K562 (cell line): ENCODE results near the gene COPS6. TPM values are rescaled to one million over a fixed set of nuclear protein-coding genes. Genes with fewer than 3 reads are reported as not detected.
A peak's percentile ranks its signal among the peaks of the same experiment; 100 is the strongest.

ENCODE experiments used
- EP400 ChIP-seq: fragments of 450-650 bp; IDR thresholded peaks from 2 replicates; pipeline ENCODE4 v1.6.1; 2017; ENCODE audit warnings: antibody characterized with exemption, mild to moderate bottlenecking, moderate library complexity
- HNRNPL ChIP-seq: fragments of 200-400 bp; formaldehyde crosslinking; IDR thresholded peaks from 2 replicates; pipeline ENCODE4 v1.6.1; 2017; ENCODE audit warnings: low read depth, mild to moderate bottlenecking, low read length
- IRF9 ChIP-seq: fragments of 450-650 bp; IDR thresholded peaks from 2 replicates; pipeline ENCODE4 v1.6.1; 2016; ENCODE audit warnings: missing biosample characterization, missing genetic modification characterization
- KDM2B ChIP-seq: fragments of 250-450 bp; sonication (Bioruptor Pico); IDR thresholded peaks from 2 replicates; pipeline ENCODE4 v1.8.0; 2021; ENCODE audit warnings: mild to moderate bottlenecking, moderate library complexity
- MECOM ChIP-seq: fragments of 250-450 bp; sonication (Bioruptor Pico); IDR thresholded peaks from 2 replicates; pipeline ENCODE4 v1.8.0; 2022; ENCODE audit warnings: inconsistent platforms
- NELFE ChIP-seq: IDR thresholded peaks from 2 replicates; pipeline ENCODE4 v1.6.1; 2011; ENCODE audit warnings: mild to moderate bottlenecking; ENCODE audit not compliant: insufficient read depth, insufficient read length
- NR2F6 ChIP-seq: fragments of 450-650 bp; formaldehyde crosslinking; IDR thresholded peaks from 2 replicates; pipeline ENCODE4 v1.4.0; 2020; ENCODE audit warnings: mild to moderate bottlenecking
- PHB ChIP-seq: fragments of 250-450 bp; sonication (Bioruptor Pico); IDR thresholded peaks from 2 replicates; pipeline ENCODE4 v1.5.0; 2021
- POU5F1 ChIP-seq: fragments of 150-350 bp; IDR thresholded peaks from 2 replicates; pipeline ENCODE4 v1.6.1; 2014; ENCODE audit warnings: borderline replicate concordance, low read length, low read depth, mild to moderate bottlenecking; ENCODE audit not compliant: partially characterized antibody
- SIN3A ChIP-seq, 2 experiments: fragments of 150-350 bp in 1 of 2; IDR thresholded peaks; 2 replicates each; pipeline ENCODE4 v1.6.1; 2011 to 2016; ENCODE audit warnings: borderline replicate concordance in 2 of 2, low read depth in 2 of 2, low read length in 2 of 2, mild to moderate bottlenecking in 2 of 2, moderate library complexity in 2 of 2; ENCODE audit not compliant: control insufficient read depth in 1 of 2
- TAF9B ChIP-seq: fragments of 450-650 bp; IDR thresholded peaks from 2 replicates; pipeline ENCODE4 v1.6.1; 2018; ENCODE audit warnings: mild to moderate bottlenecking; ENCODE audit not compliant: partially characterized antibody
- U2AF1 ChIP-seq: fragments of 200-400 bp; formaldehyde crosslinking; optimal IDR thresholded peaks from 2 replicates; pipeline ENCODE3; 2017; ENCODE audit warnings: mild to moderate bottlenecking, low read depth, low read length, moderate library complexity
- ZBED1 ChIP-seq: IDR thresholded peaks from 2 replicates; pipeline ENCODE4 v1.6.1; 2014
- ZC3H8 ChIP-seq: fragments of 450-650 bp; IDR thresholded peaks from 2 replicates; pipeline ENCODE4 v1.6.1; 2017
- ZNF263 ChIP-seq: sonication (generic); formaldehyde crosslinking; IDR thresholded peaks from 2 replicates; pipeline ENCODE4 v1.8.0; 2022; ENCODE audit warnings: mild to moderate bottlenecking, missing genetic modification reagents, borderline replicate concordance
- ZNF408 ChIP-seq: fragments of 250-450 bp; sonication (Bioruptor Pico); IDR thresholded peaks from 2 replicates; pipeline ENCODE4 v1.4.0; 2020; ENCODE audit warnings: low read depth, mild to moderate bottlenecking, moderate library complexity
- polyA plus RNA-seq, 8 experiments: library from polyadenylated mRNA; depleted of rRNA in 4 of 8; stranded (reverse) in 5 of 8; unstranded in 3 of 8; fragments of >200 nt; fragmentation: Nextera tagmentation in 2 of 8; fragmentation: Illumina TruSeq in 1 of 8; extraction: Ambion mirVana in 2 of 8; extraction: Trizol in 1 of 8; gene quantifications; 2 replicates each; pipeline versions ENCODE4 v1.2.1 to v1.2.3, GENCODE V29; 2011 to 2014; ENCODE audit warnings: inconsistent platforms in 1 of 8, missing spikeins in 1 of 8
- total RNA-seq, 7 experiments: library from RNA; depleted of rRNA in 6 of 7; stranded (reverse); fragments of >200 nt in 6 of 7; fragmentation: Illumina TruSeq in 2 of 7; extraction: Trizol in 2 of 7; gene quantifications; 2 replicates each; pipeline versions ENCODE4 v1.2.1 to v1.2.3, GENCODE V29; 2011 to 2021; ENCODE audit warnings: low replicate concordance in 1 of 7
- TF ChIP-seq, protein P1 (sequence below), 2 experiments: fragments of 450-650 bp in 1 of 2; IDR thresholded peaks; 2 replicates each; pipeline ENCODE4 v1.6.1; 2011 to 2017; ENCODE audit warnings: low read depth in 2 of 2, antibody characterized with exemption in 1 of 2, borderline replicate concordance in 1 of 2, low read length in 1 of 2, mild to moderate bottlenecking in 1 of 2, mixed read lengths in 1 of 2; ENCODE audit not compliant: control insufficient read depth in 1 of 2
- TF ChIP-seq, protein P2 (sequence below): fragments of 250-450 bp; sonication (Bioruptor Pico); IDR thresholded peaks from 2 replicates; pipeline ENCODE4 v1.5.0; 2021
- TF ChIP-seq, protein P3 (sequence below): IDR thresholded peaks from 2 replicates; pipeline ENCODE4 v1.6.1; 2012; ENCODE audit warnings: low read depth, low read length, improper control_type of control experiment, borderline replicate concordance

Gene COPS6
- total and polyA plus RNA-seq, 9 of the 15 experiments (the other 6 are each of a cell fraction or from before 2014, with no cell fraction given), result 63.0 to 331 (median 168) TPM

- TF ChIP-seq, protein P1, sequence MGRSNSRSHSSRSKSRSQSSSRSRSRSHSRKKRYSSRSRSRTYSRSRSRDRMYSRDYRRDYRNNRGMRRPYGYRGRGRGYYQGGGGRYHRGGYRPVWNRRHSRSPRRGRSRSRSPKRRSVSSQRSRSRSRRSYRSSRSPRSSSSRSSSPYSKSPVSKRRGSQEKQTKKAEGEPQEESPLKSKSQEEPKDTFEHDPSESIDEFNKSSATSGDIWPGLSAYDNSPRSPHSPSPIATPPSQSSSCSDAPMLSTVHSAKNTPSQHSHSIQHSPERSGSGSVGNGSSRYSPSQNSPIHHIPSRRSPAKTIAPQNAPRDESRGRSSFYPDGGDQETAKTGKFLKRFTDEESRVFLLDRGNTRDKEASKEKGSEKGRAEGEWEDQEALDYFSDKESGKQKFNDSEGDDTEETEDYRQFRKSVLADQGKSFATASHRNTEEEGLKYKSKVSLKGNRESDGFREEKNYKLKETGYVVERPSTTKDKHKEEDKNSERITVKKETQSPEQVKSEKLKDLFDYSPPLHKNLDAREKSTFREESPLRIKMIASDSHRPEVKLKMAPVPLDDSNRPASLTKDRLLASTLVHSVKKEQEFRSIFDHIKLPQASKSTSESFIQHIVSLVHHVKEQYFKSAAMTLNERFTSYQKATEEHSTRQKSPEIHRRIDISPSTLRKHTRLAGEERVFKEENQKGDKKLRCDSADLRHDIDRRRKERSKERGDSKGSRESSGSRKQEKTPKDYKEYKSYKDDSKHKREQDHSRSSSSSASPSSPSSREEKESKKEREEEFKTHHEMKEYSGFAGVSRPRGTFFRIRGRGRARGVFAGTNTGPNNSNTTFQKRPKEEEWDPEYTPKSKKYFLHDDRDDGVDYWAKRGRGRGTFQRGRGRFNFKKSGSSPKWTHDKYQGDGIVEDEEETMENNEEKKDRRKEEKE (IDR thresholded peaks at IDR 0.05; ENCODE audit: borderline replicate concordance in 1 of 2, control insufficient read depth in 1 of 2, low read depth in 2 of 2, low read length in 1 of 2), result no peak
- TF ChIP-seq ZNF408 (no peak), SIN3A (IDR thresholded peaks at IDR 0.05; ENCODE audit: borderline replicate concordance in 2 of 2, control insufficient read depth in 1 of 2, low read depth in 2 of 2, low read length in 2 of 2) (peak; percentile 19 to 71; a peak in 2 of 4 replicates), ZC3H8 (no peak), ZNF263 (CRISPR knock-in tag) (peak; percentile 16; the same call in 1 of the 2 replicates), KDM2B (CRISPR knock-in tag) (0 out of 2 replicates have a peak, but pooled peaks have one; percentile 42), EP400 (0 out of 2 replicates have a peak, but pooled peaks have one; percentile 85), IRF9 (tag) (no peak), MECOM (no peak), NELFE (no peak), TAF9B (peak; percentile 89), U2AF1 (peak; percentile 81), NR2F6 (CRISPR knock-in tag) (no peak), ZBED1 (no peak; the same call in 1 of the 2 replicates), POU5F1 (peak; percentile 27), PHB (CRISPR knock-in tag) (0 out of 2 replicates have a peak, but pooled peaks have one; percentile 49), HNRNPL (peak; percentile 90)
- TF ChIP-seq, protein P2, sequence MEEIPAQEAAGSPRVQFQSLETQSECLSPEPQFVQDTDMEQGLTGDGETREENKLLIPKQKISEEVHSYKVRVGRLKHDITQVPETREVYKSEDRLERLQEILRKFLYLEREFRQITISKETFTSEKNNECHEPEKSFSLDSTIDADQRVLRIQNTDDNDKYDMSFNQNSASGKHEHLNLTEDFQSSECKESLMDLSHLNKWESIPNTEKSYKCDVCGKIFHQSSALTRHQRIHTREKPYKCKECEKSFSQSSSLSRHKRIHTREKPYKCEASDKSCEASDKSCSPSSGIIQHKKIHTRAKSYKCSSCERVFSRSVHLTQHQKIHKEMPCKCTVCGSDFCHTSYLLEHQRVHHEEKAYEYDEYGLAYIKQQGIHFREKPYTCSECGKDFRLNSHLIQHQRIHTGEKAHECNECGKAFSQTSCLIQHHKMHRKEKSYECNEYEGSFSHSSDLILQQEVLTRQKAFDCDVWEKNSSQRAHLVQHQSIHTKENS (CRISPR knock-in tag), result no peak
- TF ChIP-seq, protein P3, sequence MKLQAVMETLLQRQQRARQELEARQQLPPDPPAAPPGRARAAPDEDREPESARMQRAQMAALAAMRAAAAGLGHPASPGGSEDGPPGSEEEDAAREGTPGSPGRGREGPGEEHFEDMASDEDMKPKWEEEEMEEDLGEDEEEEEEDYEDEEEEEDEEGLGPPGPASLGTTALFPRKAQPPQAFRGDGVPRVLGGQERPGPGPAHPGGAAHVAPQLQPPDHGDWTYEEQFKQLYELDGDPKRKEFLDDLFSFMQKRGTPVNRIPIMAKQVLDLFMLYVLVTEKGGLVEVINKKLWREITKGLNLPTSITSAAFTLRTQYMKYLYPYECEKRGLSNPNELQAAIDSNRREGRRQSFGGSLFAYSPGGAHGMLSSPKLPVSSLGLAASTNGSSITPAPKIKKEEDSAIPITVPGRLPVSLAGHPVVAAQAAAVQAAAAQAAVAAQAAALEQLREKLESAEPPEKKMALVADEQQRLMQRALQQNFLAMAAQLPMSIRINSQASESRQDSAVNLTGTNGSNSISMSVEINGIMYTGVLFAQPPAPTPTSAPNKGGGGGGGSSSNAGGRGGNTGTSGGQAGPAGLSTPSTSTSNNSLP, result 0 out of 2 replicates have a peak, but pooled peaks have one; percentile 19
Measured at GRCh38 chr7:100101016-100101862, 12.5 kb downstream of the COPS6 start, which contains the start of the genes AP4M1 and MCM7 (continued).
